Stimulated activated CD4-positive, alpha-beta T cell treated with anti-CD3 and anti-CD28 coated beads, Interleukin-12 subunit alpha, Interleukin-12 subunit beta, amount 100 ng/mL, for 24 hours (primary cell): Measurements from ENCODE around the gene RPS24.

Source experiments
- DNase-seq, 2 experiments: peaks; one replicate each; pipeline ENCODE4 v3.0.0-alpha.2; 2020; ENCODE audit warnings: low read depth in 2 of 2

The RPS24 gene

GRCh38 chr10:78028438-78029268, 5.0 kb upstream of the RPS24 start:
- DNase-seq, result no peak

GRCh38 chr10:78029269-78030226, 4.1 kb upstream of the RPS24 start, which contains the start of gene POLR3A:
POLR3A (minus strand) TSS chr10:78029515; CDS start chr10:78029407, 108 bp downstream.
- peak; percentile 81 to 87 for DNase-seq

GRCh38 chr10:78033387-78033636, 351 bp upstream of the RPS24 start:
- DNase-seq, result no peak

- DNase-seq, result no peak
These were observed 1.4 kb downstream of the RPS24 start for GRCh38 chr10:78035025-78035424.

- DNase-seq, result no peak
These were observed 1.8 kb downstream of the RPS24 start for GRCh38 chr10:78035437-78035836.

GRCh38 chr10:78035933-78036583, 2.4 kb downstream of the RPS24 start:
- no peak for DNase-seq

GRCh38 chr10:78038105-78038504, 4.4 kb downstream of the RPS24 start:
- no peak for DNase-seq

- no peak for DNase-seq
These were observed 5.3 kb downstream of the RPS24 start for GRCh38 chr10:78038791-78039547.

- DNase-seq, result no peak
These were observed 6.1 kb downstream of the RPS24 start for GRCh38 chr10:78039743-78040142.

- no peak for DNase-seq
These were observed 7.8 kb downstream of the RPS24 start for GRCh38 chr10:78041170-78042057.

GRCh38 chr10:78042058-78042751, 8.5 kb downstream of the RPS24 start:
- DNase-seq, result no peak

GRCh38 chr10:78042752-78043104, 9.1 kb downstream of the RPS24 start:
- no peak for DNase-seq

- DNase-seq, result no peak
These were observed 10.5 kb downstream of the RPS24 start for GRCh38 chr10:78044179-78044578.

- DNase-seq, result no peak
These were observed 11.0 kb downstream of the RPS24 start for GRCh38 chr10:78044699-78045098.

GRCh38 chr10:78045237-78045636, 11.6 kb downstream of the RPS24 start:
- no peak for DNase-seq

GRCh38 chr10:78045856-78046255, 12.2 kb downstream of the RPS24 start:
- DNase-seq, result no peak

- no peak for DNase-seq
These were observed 13.1 kb downstream of the RPS24 start for GRCh38 chr10:78046711-78047269.

GRCh38 chr10:78047314-78047891, 13.7 kb downstream of the RPS24 start:
- DNase-seq, result peak; percentile 61 to 85

GRCh38 chr10:78049851-78050250, 16.2 kb downstream of the RPS24 start:
- no peak for DNase-seq
